ENCODE measurements around the gene ENTHD1. TPM values are rescaled to one million over a fixed set of nuclear protein-coding genes. Genes with fewer than 3 reads are reported as not detected.

Gene ENTHD1
- total and polyA plus RNA-seq, 10 of the 15 experiments (the other 5 are each of a cell fraction or from before 2014, with no cell fraction given): 0.09 to 0.52 (median 0.21) TPM; not detected in 1

GRCh38 chr22:39833610-39834009 lies 60.0 kb downstream of the ENTHD1 start (continued):
- TF ChIP-seq ZNF217 (IDR thresholded peaks at IDR 0.05) (no peak), CTCF (IDR thresholded peaks at IDR 0.05 in 2 of 3, conservative IDR thresholded peaks at IDR 0.05 in 1 of 3; ENCODE audit: control insufficient read depth in 2 of 3, extremely low read depth in 1 of 3, insufficient read depth in 1 of 3, low read depth in 3 of 3, low read length in 3 of 3) (no peak), MEF2A (IDR thresholded peaks at IDR 0.05; ENCODE audit: insufficient read depth, low read depth, low read length) (no peak), CBX3 (IDR thresholded peaks at IDR 0.05; ENCODE audit: borderline replicate concordance, low read depth) (no peak), RELA (IDR thresholded peaks at IDR 0.05; ENCODE audit: borderline replicate concordance, partially characterized antibody) (no peak), BCL11A (IDR thresholded peaks at IDR 0.05; ENCODE audit: low read depth, low read length) (no peak), CEBPZ (IDR thresholded peaks at IDR 0.05; ENCODE audit: low read depth, low read length) (no peak), PKNOX1 (IDR thresholded peaks at IDR 0.05) (no peak)

All from GM12878 (cell line).